HepG2 (cell line): Measurements from ENCODE around the gene CENPVL1. TPM values are rescaled to one million over a fixed set of nuclear protein-coding genes. Genes with fewer than 3 reads are reported as not detected.
"Not testable (repeated sequence)": the region's sequence is repeated elsewhere in the genome, so short reads cannot be mapped to it uniquely, and the experiment has no call there.

Experiments
- ATAC-seq: fragments of 200-7000 bp; cut with Tn5 transposase; 3 replicates; pipeline ENCODE4 v1.9.1; 2020; ENCODE audit warnings: mild to moderate bottlenecking, moderate library complexity
- Bru-seq: library from RNA; stranded (reverse); fragments of 400-500 nt; gene quantifications from one replicate; lab custom pipeline; 2021; lab: Mats Ljungman, UMichigan
- BruChase-seq, 2 experiments: library from RNA; stranded (reverse); fragments of 400-500 nt; gene quantifications; one replicate each; lab custom pipeline; 2021; lab: Mats Ljungman, UMichigan
- BruUV-seq: library from RNA; stranded (reverse); fragments of 400-500 nt; replicated peaks from 2 replicates; lab custom pipeline; 2021; lab: Mats Ljungman, UMichigan
- CTCF ChIA-PET: fragments of 300-600 bp; formaldehyde crosslinking; extraction: SDS; loops from one replicate; lab custom pipeline; 2021; ENCODE audit warnings: low total read pairs, inconsistent platforms, low intra/inter-chr PET ratio; lab: Yijun Ruan, JAX
- POLR2A ChIA-PET: fragments of 350-600 bp; sonication (Branson Sonifier 250); formaldehyde crosslinking; loops from one replicate; lab custom pipeline; 2020; ENCODE audit warnings: antibody characterized with exemption, inconsistent platforms; lab: Yijun Ruan, JAX
- DNase-seq: peaks from one replicate; pipeline ENCODE4 v3.0.0-alpha.2; 2015; ENCODE audit warnings: low spot score
- FAIRE-seq: peaks from 3 replicates; lab custom pipeline; 2011; peaks lifted over from hg19 to GRCh38; lab: Jason Lieb, UNC
- H2AFZ ChIP-seq: one replicate; pipeline ENCODE4 v1.6.1; 2011; ENCODE audit warnings: low read length, inconsistent platforms
- H3K27ac ChIP-seq: fragments of 300-600 bp; 3 replicates; pipeline ENCODE4 v1.8.0; 2011; ENCODE audit warnings: mixed run types, mild to moderate bottlenecking, mixed read lengths, low read length, inconsistent platforms; ENCODE audit not compliant: insufficient read depth; ENCODE audit errors: extremely low read length
- H3K27me3 ChIP-seq, 2 experiments: fragments of 200-600 bp in 1 of 2; 2 replicates in 1 of 2; 3 replicates in 1 of 2; pipeline versions ENCODE4 v1.6.0 to v1.8.0; 2011; ENCODE audit warnings: low read length in 2 of 2, mild to moderate bottlenecking in 2 of 2, moderate library complexity in 2 of 2, inconsistent platforms in 1 of 2; ENCODE audit not compliant: insufficient read depth in 2 of 2, control insufficient read depth in 1 of 2
- H3K36me3 ChIP-seq, 2 experiments: fragments of 200-600 bp in 1 of 2; replicated peaks in 1 of 2; 2 replicates in 1 of 2; 3 replicates in 1 of 2; pipeline versions ENCODE4 v1.5.1 to v1.8.0; 2011; ENCODE audit warnings: low read length in 2 of 2, inconsistent platforms in 1 of 2; ENCODE audit not compliant: insufficient read depth in 2 of 2, control insufficient read depth in 1 of 2
- H3K4me1 ChIP-seq: 2 replicates; pipeline ENCODE4 v1.5.1; 2012; ENCODE audit warnings: low read length, inconsistent platforms; ENCODE audit not compliant: insufficient read depth
- H3K4me2 ChIP-seq: 2 replicates; pipeline ENCODE4 v1.6.0; 2011; ENCODE audit warnings: low read depth, low read length, inconsistent platforms
- H3K4me3 ChIP-seq, 3 experiments: fragments of 200-600 bp in 1 of 3; sonication (generic), shearing (Covaris generic) in 1 of 3; replicated peaks in 1 of 3; 2 replicates each; pipeline ENCODE4 v1.5.1; 2011 to 2016; ENCODE audit warnings: low read length in 3 of 3, inconsistent platforms in 2 of 3, low read depth in 2 of 3, mild to moderate bottlenecking in 2 of 3, control low read depth in 1 of 3, mixed read lengths in 1 of 3; ENCODE audit not compliant: insufficient read depth in 1 of 3
- H3K79me2 ChIP-seq: one replicate; pipeline ENCODE4 v1.6.1; 2011; ENCODE audit warnings: low read length, inconsistent platforms; ENCODE audit not compliant: insufficient read depth
- H3K9ac ChIP-seq: 2 replicates; pipeline ENCODE4 v1.6.0; 2011; ENCODE audit warnings: mild to moderate bottlenecking, low read depth, low read length, inconsistent platforms; ENCODE audit not compliant: insufficient read depth
- H3K9me3 ChIP-seq: 2 replicates; pipeline ENCODE4 v1.5.1; 2012; ENCODE audit warnings: mild to moderate bottlenecking, low read length
- H4K20me1 ChIP-seq: 2 replicates; pipeline ENCODE4 v1.6.0; 2011; ENCODE audit warnings: inconsistent platforms, mild to moderate bottlenecking, low read length, moderate library complexity; ENCODE audit not compliant: insufficient read depth
- ATF7-NPFF ChIP-seq: sonication (generic); formaldehyde crosslinking; IDR thresholded peaks from 2 replicates; pipeline ENCODE4 v1.8.1; 2023; ENCODE audit warnings: mild to moderate bottlenecking, low read depth, missing genetic modification reagents, moderate library complexity
- BHLHE40 ChIP-seq: IDR thresholded peaks from 2 replicates; pipeline ENCODE4 v1.6.1; 2011; ENCODE audit warnings: low read length, improper control_type of control experiment
- CAMTA2 ChIP-seq: sonication (generic); formaldehyde crosslinking; IDR thresholded peaks from 2 replicates; pipeline ENCODE4 v1.4.0; 2020; ENCODE audit warnings: mild to moderate bottlenecking, missing genetic modification reagents, borderline replicate concordance
- FOXO1 ChIP-seq: sonication (generic); formaldehyde crosslinking; IDR thresholded peaks from 2 replicates; pipeline ENCODE4 v1.4.0; 2020; ENCODE audit warnings: missing genetic modification reagents
- MTF2 ChIP-seq: sonication (generic); formaldehyde crosslinking; IDR thresholded peaks from 2 replicates; pipeline ENCODE4 v1.5.0; 2020; ENCODE audit warnings: missing genetic modification reagents, borderline replicate concordance
- NR2C2 ChIP-seq: sonication (generic); formaldehyde crosslinking; IDR thresholded peaks from 2 replicates; pipeline ENCODE4 v1.4.0; 2020; ENCODE audit warnings: missing genetic modification reagents, mild to moderate bottlenecking, moderate library complexity, borderline replicate concordance
- RFX1 ChIP-seq: fragments of 450-650 bp; IDR thresholded peaks from 2 replicates; pipeline ENCODE4 v1.6.1; 2017
- SOX13 ChIP-seq, 3 experiments: fragments of 450-650 bp in 1 of 3; sonication (generic) in 1 of 3; formaldehyde crosslinking in 1 of 3; IDR thresholded peaks in 2 of 3; conservative IDR thresholded peaks in 1 of 3; 2 replicates each; pipeline versions ENCODE4 v1.5.0 to v1.6.1; 2016 to 2020; ENCODE audit warnings: antibody characterized with exemption in 1 of 3, mild to moderate bottlenecking in 1 of 3, missing compliant biosample characterization in 1 of 3, missing genetic modification reagents in 1 of 3, moderate library complexity in 1 of 3
- TCF7L2 ChIP-seq: IDR thresholded peaks from 2 replicates; pipeline ENCODE4 v1.6.1; 2011; ENCODE audit warnings: mild to moderate bottlenecking, low read depth, low read length, moderate library complexity
- TRIM24 ChIP-seq: sonication (generic); formaldehyde crosslinking; IDR thresholded peaks from 2 replicates; pipeline ENCODE4 v1.8.0; 2022; ENCODE audit warnings: mild to moderate bottlenecking, missing genetic modification reagents
- WIZ ChIP-seq: sonication (generic); formaldehyde crosslinking; IDR thresholded peaks from 2 replicates; pipeline ENCODE4 v1.5.1; 2020; ENCODE audit warnings: mild to moderate bottlenecking, missing genetic modification reagents
- ZNF367 ChIP-seq: sonication (generic); formaldehyde crosslinking; IDR thresholded peaks from 2 replicates; pipeline ENCODE4 v1.4.0; 2020; ENCODE audit warnings: missing genetic modification reagents, borderline replicate concordance
- ZNF569 ChIP-seq: sonication (generic); formaldehyde crosslinking; IDR thresholded peaks from 2 replicates; pipeline ENCODE4 v1.5.0; 2020; ENCODE audit warnings: mild to moderate bottlenecking, missing genetic modification reagents, moderate library complexity, borderline replicate concordance
- WGBS: methylation state at CpG from one replicate; pipeline ENCODE4 v1.1.6; 2017; ENCODE audit warnings: low lambda C conversion rate; 5-methylcytosine and 5-hydroxymethylcytosine counted together
- in situ Hi-C: cut with HindIII; loops from 2 replicates; pipeline ENCODE4 v1.10.0; 2017; ENCODE audit warnings: low pct_unique_long_range_greater_than_20kb; ENCODE audit not compliant: extremely low pct_ligation_motif_present
- intact Hi-C: fragments of 100-400 bp; cut with micrococcal nuclease; formaldehyde crosslinking; loops from one replicate; pipeline ENCODE4 v1.10.0; 2022; ENCODE audit not compliant: unreplicated experiment
- long read RNA-seq, 2 experiments: library from RNA in 1 of 2; library from polyadenylated mRNA in 1 of 2; stranded (forward) in 1 of 2; unstranded in 1 of 2; transcript quantifications; one replicate each; pipeline ENCODE4 v2.0.0, GENCODE V29; 2019 to 2022
- polyA minus RNA-seq, 3 experiments: library from RNA; depleted of rRNA, polyadenylated mRNA; stranded (reverse); fragments of >200 nt; gene quantifications; 2 replicates each; pipeline ENCODE4 v1.2.3, GENCODE V29; 2011; ENCODE audit warnings: low replicate concordance in 1 of 3
- polyA plus RNA-seq, 8 experiments: library from polyadenylated mRNA; depleted of rRNA in 3 of 8; stranded (reverse) in 7 of 8; unstranded in 1 of 8; fragments of >200 nt; fragmentation: Illumina TruSeq in 4 of 8; extraction: Trizol in 4 of 8; gene quantifications; 2 replicates each; pipeline versions ENCODE4 v1.2.1 to v1.2.3, GENCODE V29; 2011 to 2016; ENCODE audit warnings: low read depth in 4 of 8, missing spikeins in 1 of 8, mixed read lengths in 1 of 8; ENCODE audit not compliant: insufficient read depth in 1 of 8
- total RNA-seq, 5 experiments: library from RNA; depleted of rRNA; stranded (reverse); fragments of >200 nt; fragmentation: Illumina TruSeq; extraction: Trizol; gene quantifications; 2 replicates each; pipeline ENCODE4 v1.2.3, GENCODE V29; 2016; ENCODE audit warnings: low read depth in 1 of 5

The CENPVL1 gene
- total RNA-seq (2016; rRNA removed; fragmentation: Illumina TruSeq; extraction: Trizol) (not detected in 2 replicates), polyA plus RNA-seq (2011; rRNA removed) (not detected in 2 replicates), polyA minus RNA-seq (2011; rRNA and poly(A)+ RNA removed; ENCODE audit: low replicate concordance) (not detected in 2 replicates), Bru-seq, nascent RNA (not detected), BruChase-seq, experiment 1, labeled RNA remaining after a 6-hour chase (not detected), BruChase-seq, experiment 2, labeled RNA remaining after a 2-hour chase (not detected)
- not detected in 2 replicates for total RNA-seq (2016; cell fraction: cytosol; rRNA removed; fragmentation: Illumina TruSeq; extraction: Trizol; ENCODE audit: low read depth)
- total RNA-seq (2016; cell fraction: insoluble cytoplasmic fraction; rRNA removed; fragmentation: Illumina TruSeq; extraction: Trizol), result not detected in 2 replicates
- total RNA-seq (2016; cell fraction: membrane; rRNA removed; fragmentation: Illumina TruSeq; extraction: Trizol), result not detected in 2 replicates
- not detected in 2 replicates for total RNA-seq (2016; cell fraction: nucleus; rRNA removed; fragmentation: Illumina TruSeq; extraction: Trizol)
- not detected in 2 replicates for polyA plus RNA-seq (2011; cell fraction: cytosol; rRNA removed)
- polyA plus RNA-seq (2011; cell fraction: nucleus; rRNA removed), result not detected in 2 replicates
- polyA plus RNA-seq (2012), result not detected in 2 replicates
- not detected in 2 replicates for polyA plus RNA-seq (2016; cell fraction: cytosol; fragmentation: Illumina TruSeq; extraction: Trizol; ENCODE audit: low read depth)
- not detected in 2 replicates for polyA plus RNA-seq (2016; cell fraction: insoluble cytoplasmic fraction; fragmentation: Illumina TruSeq; extraction: Trizol; ENCODE audit: low read depth)
- not detected in 2 replicates for polyA plus RNA-seq (2016; cell fraction: membrane; fragmentation: Illumina TruSeq; extraction: Trizol; ENCODE audit: low read depth)
- polyA plus RNA-seq (2016; cell fraction: nucleus; fragmentation: Illumina TruSeq; extraction: Trizol; ENCODE audit: insufficient read depth, low read depth), result not detected in 2 replicates
- polyA minus RNA-seq (2011; cell fraction: cytosol; rRNA and poly(A)+ RNA removed), result not detected in 2 replicates
- polyA minus RNA-seq (2011; cell fraction: nucleus; rRNA and poly(A)+ RNA removed), result not detected in 2 replicates
- long read RNA-seq, experiment 1, result 0 reads
- long read RNA-seq, experiment 2, result 0 reads

DNA sequence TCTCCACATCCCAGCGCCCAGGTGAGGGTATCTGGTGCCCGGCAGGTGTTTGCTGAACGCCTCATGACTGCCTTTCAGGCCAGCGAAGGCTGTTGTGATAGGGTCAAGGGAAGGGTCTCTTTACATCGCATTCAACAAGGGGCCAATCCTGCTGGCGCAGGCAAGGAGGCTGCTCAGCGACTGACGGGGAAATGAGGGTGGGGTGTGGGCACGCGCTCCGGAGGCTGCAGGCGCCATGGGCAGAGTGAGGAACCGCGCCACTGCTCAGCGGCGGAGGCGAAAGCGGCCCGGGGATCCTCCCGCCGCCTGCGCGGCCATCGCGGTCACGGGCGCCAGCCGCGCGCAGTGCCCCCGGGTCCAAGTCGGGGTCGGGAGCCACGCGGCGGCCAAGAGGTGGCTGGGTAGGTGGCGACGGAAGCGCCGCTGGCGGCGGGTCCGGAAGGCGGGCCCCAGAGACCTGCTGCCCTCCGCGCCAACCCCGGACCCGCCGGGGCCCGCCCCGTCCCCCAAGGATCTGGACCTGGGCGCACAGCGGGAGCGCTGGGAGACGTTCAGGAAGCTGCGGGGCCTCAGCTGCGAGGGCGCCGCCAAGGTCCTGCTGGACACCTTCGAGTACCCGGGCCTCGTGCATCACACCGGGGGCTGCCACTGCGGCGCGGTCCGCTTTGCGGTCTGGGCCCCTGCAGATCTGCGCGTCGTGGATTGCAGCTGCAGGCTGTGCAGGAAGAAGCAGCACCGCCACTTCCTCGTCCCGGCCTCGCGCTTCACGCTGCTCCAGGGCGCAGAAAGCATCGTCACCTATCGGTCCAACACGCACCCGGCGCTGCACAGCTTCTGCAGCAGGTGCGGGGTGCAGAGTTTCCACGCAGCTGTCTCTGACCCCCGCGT is at the start of gene CENPVL1:
CENPVL1 (plus strand) TSS at position 236 of the 888 bp plus-strand sequence; CDS start at position 236, 0 bp downstream.
- H3K27ac ChIP-seq, H3K4me3 ChIP-seq, H2AFZ ChIP-seq, H4K20me1 ChIP-seq, H3K36me3 ChIP-seq, DNase-seq, H3K27me3 ChIP-seq, BruUV-seq, H3K4me2 ChIP-seq, ATAC-seq, H3K9me3 ChIP-seq, POLR2A ChIA-PET, FAIRE-seq, intact Hi-C loops, H3K9ac ChIP-seq, H3K79me2 ChIP-seq, in situ Hi-C loops, H3K4me1 ChIP-seq, CTCF ChIA-PET: not testable (repeated sequence)
- no CpG with 5 or more reads among the region's 87 CpGs for WGBS

DNA sequence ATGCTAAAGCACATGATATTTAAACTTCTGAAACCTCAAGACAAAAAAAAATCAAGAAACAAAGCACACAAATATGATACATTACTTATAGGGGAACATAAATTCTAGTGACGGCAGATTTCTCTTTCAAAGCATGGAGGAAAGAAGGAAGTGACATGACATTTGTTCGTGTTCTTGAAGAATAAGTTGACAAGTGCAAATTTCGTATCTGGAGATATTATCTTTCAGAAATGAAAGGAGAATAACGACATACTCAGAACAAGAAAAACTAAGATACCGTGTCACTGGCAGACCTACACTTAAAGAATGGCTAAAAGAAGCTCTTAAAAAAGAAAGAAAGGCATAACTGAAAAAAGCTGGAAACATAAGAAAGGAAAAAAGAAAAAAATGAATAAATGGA is 44.3 kb upstream of the CENPVL1 start:
- in situ Hi-C loops, result no loop called here
- no peak for FAIRE-seq
- no peaks in the 10 kb centered on the region for H4K20me1 ChIP-seq
- TF ChIP-seq MTF2 (no peak), ZNF367 (CRISPR knock-in tag) (no peak), CAMTA2 (CRISPR knock-in tag) (no peak), ZNF569 (CRISPR knock-in tag) (no peak), TRIM24 (CRISPR knock-in tag) (no peak), TCF7L2 (no peak), ATF7-NPFF (CRISPR knock-in tag) (no peak), FOXO1 (CRISPR knock-in tag) (no peak), WIZ (CRISPR knock-in tag) (no peak), SOX13 (IDR thresholded peaks at IDR 0.05) (no peak), SOX13 (CRISPR knock-in tag; conservative IDR thresholded peaks at IDR 0.05 in 1 of 2, IDR thresholded peaks at IDR 0.05 in 1 of 2) (no peak), NR2C2 (CRISPR knock-in tag) (no peak), RFX1 (no peak), BHLHE40 (no peak)

More for the DNA sequence above, 44.3 kb upstream of the CENPVL1 start:
- H2AFZ ChIP-seq, result no peak overlapping the region
- intact Hi-C loops, result no loop called here
- H3K9ac ChIP-seq, result no peak overlapping the region
- BruUV-seq, result no TSS peak
- CTCF ChIA-PET, result no interaction called here
- 1% methylated on average over 5 of the region's 5 CpGs for WGBS
- no peaks in the 10 kb centered on the region for H3K9me3 ChIP-seq
- DNase-seq (no peak), ATAC-seq (no peak)
- H3K36me3 ChIP-seq, result no peaks in the 10 kb centered on the region
- H3K27me3 ChIP-seq, result no peaks in the 10 kb centered on the region
- no peaks in the 10 kb centered on the region for H3K4me1 ChIP-seq
- no peak overlapping the region for H3K4me3 ChIP-seq
- no peaks in the 10 kb centered on the region for H3K79me2 ChIP-seq
- POLR2A ChIA-PET, result no interaction called here
- no peak overlapping the region for H3K27ac ChIP-seq
- no peak overlapping the region for H3K4me2 ChIP-seq
